Lower leg skin (tissue), 3 donors: ENCODE measurements around the gene PPT1.

Experiments
- CTCF ChIP-seq, 3 donors: fragments of 450-650 bp; IDR thresholded peaks; one replicate each; pipeline ENCODE4 v1.5.1; 2016; ENCODE audit warnings: antibody characterized with exemption in 3 of 3, mild to moderate bottlenecking in 3 of 3, moderate library complexity in 2 of 3
- POLR2A ChIP-seq, 2 donors: fragments of 450-650 bp; IDR thresholded peaks; one replicate each; pipeline ENCODE4 v1.6.1; 2016 to 2017; ENCODE audit warnings: antibody characterized with exemption in 2 of 2, mild to moderate bottlenecking in 1 of 2, moderate library complexity in 1 of 2

GRCh38 chr1:40094466-40095110 is 2.5 kb downstream of the PPT1 start:
- no peak for TF ChIP-seq CTCF (IDR thresholded peaks at IDR 0.05)
- no peak for TF ChIP-seq POLR2A (IDR thresholded peaks at IDR 0.05)
